ENCODE results near the gene PPFIA4. TPM values are rescaled to one million over a fixed set of nuclear protein-coding genes. Genes with fewer than 3 reads are reported as not detected.

Gene PPFIA4
- total and polyA plus RNA-seq, 2 of the 4 experiments (the other 2 are of a cell fraction): 5.4 to 13.7 TPM

DNA sequence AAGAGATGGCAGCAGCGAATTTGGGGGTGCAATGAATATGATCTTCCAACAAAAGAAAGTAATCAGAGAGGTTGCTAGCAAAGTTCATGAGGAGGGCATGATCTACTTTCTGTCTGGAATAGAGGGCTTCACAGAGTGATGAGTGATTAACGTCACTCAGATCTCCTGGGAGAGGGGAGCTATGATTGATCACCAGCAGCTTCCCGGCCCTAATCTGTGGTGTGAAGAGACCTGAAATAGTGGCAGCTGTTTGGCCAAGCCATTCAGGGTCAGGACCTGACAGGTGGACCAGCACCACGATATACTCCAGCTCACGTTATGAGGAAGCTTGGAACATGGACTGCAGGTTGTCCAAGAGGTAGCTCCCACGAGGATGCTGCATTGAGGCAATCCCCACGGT is 39.0 kb upstream of the PPFIA4 start:
- in situ Hi-C loops (cut with MboI; ENCODE audit: low sequenced_read_pairs): no loop called here
- POLR2A ChIA-PET (ENCODE audit: unreplicated experiment): no interaction called here
- no peaks in the 10 kb centered on the region for H3K4me1 ChIP-seq (ENCODE audit: control insufficient read depth, insufficient read depth, low read length)
- H3K9ac ChIP-seq (ENCODE audit: low read depth, low read length): no peak overlapping the region
- no peak overlapping the region for H4K5ac ChIP-seq (ENCODE audit: low read depth, low read length)
- H3K27ac ChIP-seq (ENCODE audit: insufficient read depth, low read length): no peak overlapping the region
- H3K18ac ChIP-seq (ENCODE audit: low read depth, low read length): no peak overlapping the region
- H2BK20ac ChIP-seq (ENCODE audit: low read depth, low read length): no peak overlapping the region
- 0 out of 2 replicates have a peak, but pooled peaks cover 3% of the 10 kb centered on the region for H3K9me3 ChIP-seq (ENCODE audit: control insufficient read depth, insufficient read depth, low read length)
- DNase-seq: no peak
- H2BK15ac ChIP-seq (ENCODE audit: low read depth, low read length): no peak overlapping the region
- H3K4me2 ChIP-seq (ENCODE audit: low read depth, low read length): no peak overlapping the region
- no peak overlapping the region for H3K4me3 ChIP-seq (ENCODE audit: insufficient read depth, low read depth, low read length)
- no peak for ATAC-seq (ENCODE audit: low read depth)
- BruUV-seq (replicated peaks): no TSS peak
- CTCF ChIA-PET: no interaction called here
- H3K79me1 ChIP-seq (ENCODE audit: low read depth in 1 of 2, low read length in 2 of 2): no peaks in the 10 kb centered on the region
- no peak overlapping the region for H3K4ac ChIP-seq (ENCODE audit: low read depth, low read length)
- H4K20me1 ChIP-seq (ENCODE audit: insufficient read depth, low read length): no peaks in the 10 kb centered on the region
- no peak overlapping the region for H2BK120ac ChIP-seq (ENCODE audit: low read depth, low read length)
- no peaks in the 10 kb centered on the region for H3K36me3 ChIP-seq (ENCODE audit: control insufficient read depth, insufficient read depth, low read length)
- H3K9me1 ChIP-seq (ENCODE audit: insufficient read depth, low read length): peaks cover 5% of the 10 kb centered on the region; the same call in 1 of the 2 replicates
- no peak overlapping the region for H2AK5ac ChIP-seq (ENCODE audit: low read depth, low read length)
- H3K56ac ChIP-seq (ENCODE audit: extremely low read depth, insufficient read depth, low read length): no peak overlapping the region
- no peak for TF ChIP-seq RCOR1 (IDR thresholded peaks at IDR 0.05; ENCODE audit: insufficient replicate concordance, low read length)
- no peak for TF ChIP-seq MAZ (IDR thresholded peaks at IDR 0.05; ENCODE audit: borderline replicate concordance, low read depth, low read length)
- no peak for TF ChIP-seq RAD21 (IDR thresholded peaks at IDR 0.05; ENCODE audit: low read length)
- no peak for TF ChIP-seq MAFK (IDR thresholded peaks at IDR 0.05; ENCODE audit: low read depth, low read length)
- no peak for TF ChIP-seq CEBPB (IDR thresholded peaks at IDR 0.05; ENCODE audit: low read depth, low read length)
- no peak for TF ChIP-seq BHLHE40 (IDR thresholded peaks at IDR 0.05; ENCODE audit: low read depth, low read length)
- H4K91ac ChIP-seq (ENCODE audit: insufficient read depth, low read depth, low read length): no peak overlapping the region
- no peak overlapping the region for H3K14ac ChIP-seq (replicated peaks; ENCODE audit: low read depth, low read length)
- H2AFZ ChIP-seq (replicated peaks; ENCODE audit: low read length, poor library complexity): peak overlapping the region; percentile 14
- dilution Hi-C loops (cut with HindIII; ENCODE audit: low sequenced_read_pairs, unreplicated experiment): no loop called here
- WGBS, 2 experiments (ENCODE audit: extremely low coverage in 2 of 2, insufficient read length in 1 of 2): 40% methylated on average over 3 of the region's 7 CpGs; no CpG with 5 or more reads in 1 of the 2 experiments
- no peak overlapping the region for H2AK9ac ChIP-seq (replicated peaks; ENCODE audit: low read depth, low read length, poor library complexity)
- no peak overlapping the region for H2BK5ac ChIP-seq (ENCODE audit: low read depth, low read length, poor library complexity, severe bottlenecking)
- H3K27me3 ChIP-seq (ENCODE audit: control insufficient read depth, insufficient read depth, low read length): peaks cover 50% of the 10 kb centered on the region
- no peak overlapping the region for H4K8ac ChIP-seq (ENCODE audit: low read depth in 2 of 2, low read length in 2 of 2)
- intact Hi-C loops (cut with micrococcal nuclease): no loop called here
- H3K23ac ChIP-seq (ENCODE audit: low read depth, low read length): no peak overlapping the region
